Large intestine (tissue), 12 donors: Measurements from ENCODE around the gene NIBAN1. TPM values are rescaled to one million over a fixed set of nuclear protein-coding genes. Genes with fewer than 3 reads are reported as not detected.
"Not testable (repeated sequence)": the region's sequence is repeated elsewhere in the genome, so short reads cannot be mapped to it uniquely, and the experiment has no call there.

Experiments
- DNase-seq, 2 donors: peaks; one replicate each; pipeline versions ENCODE4 v3.0.0 to v3.0.0-alpha.2; 2013
- H3K27ac ChIP-seq: one replicate; pipeline ENCODE4 v1.5.1; 2013; ENCODE audit warnings: low read length
- H3K27me3 ChIP-seq: 2 replicates; pipeline ENCODE4 v1.6.1; 2013; ENCODE audit warnings: low read length; ENCODE audit not compliant: control insufficient read depth, insufficient read depth
- H3K36me3 ChIP-seq: 2 replicates; pipeline ENCODE4 v1.6.1; 2013; ENCODE audit warnings: low read length; ENCODE audit not compliant: control insufficient read depth, insufficient read depth
- H3K4me1 ChIP-seq: one replicate; pipeline ENCODE4 v1.6.1; 2013; ENCODE audit warnings: low read length; ENCODE audit not compliant: control insufficient read depth, insufficient read depth
- H3K4me3 ChIP-seq: one replicate; pipeline ENCODE4 v1.5.1; 2013; ENCODE audit warnings: low read length
- H3K9me3 ChIP-seq: one replicate; pipeline ENCODE4 v1.6.1; 2013; ENCODE audit warnings: mild to moderate bottlenecking, low read depth, low read length, moderate library complexity; ENCODE audit not compliant: control insufficient read depth
- WGBS: methylation state at CpG from one replicate; pipeline ENCODE4 v1.1.5; 2013; ENCODE audit warnings: low lambda C conversion rate; ENCODE audit not compliant: insufficient coverage; 5-methylcytosine and 5-hydroxymethylcytosine counted together
- long read RNA-seq, 11 donors: transcript quantifications; one replicate each; lab custom pipeline, GENCODE V29; 2026
- polyA plus RNA-seq: library from polyadenylated mRNA; unstranded; fragments of 120-200 nt; gene quantifications from one replicate; pipeline ENCODE4 v1.2.1, GENCODE V29; 2013

NIBAN1 gene
- polyA plus RNA-seq: 5.1 TPM
- long read RNA-seq, donor 1: 0 reads
- long read RNA-seq, donor 2, full-length matches to known transcripts: 2 of 2 reads
- long read RNA-seq, donor 2, partial matches to known transcripts: 0 of 2 reads
- long read RNA-seq, donor 2, other reads (novel, unspliced or antisense): 0 of 2 reads
- long read RNA-seq, donor 3: 0 reads
- long read RNA-seq, donor 4: 0 reads
- long read RNA-seq, donor 5: 0 reads
- long read RNA-seq, donor 6: 0 reads
- long read RNA-seq, donor 7, full-length matches to known transcripts: 2 of 2 reads
- long read RNA-seq, donor 7, partial matches to known transcripts: 0 of 2 reads
- long read RNA-seq, donor 7, other reads (novel, unspliced or antisense): 0 of 2 reads
- long read RNA-seq, donor 8, full-length matches to known transcripts: 1 of 1 reads
- long read RNA-seq, donor 8, partial matches to known transcripts: 0 of 1 reads
- long read RNA-seq, donor 8, other reads (novel, unspliced or antisense): 0 of 1 reads
- long read RNA-seq, donor 9: 0 reads
- long read RNA-seq, donor 10, full-length matches to known transcripts: 1 of 1 reads
- long read RNA-seq, donor 10, partial matches to known transcripts: 0 of 1 reads
- long read RNA-seq, donor 10, other reads (novel, unspliced or antisense): 0 of 1 reads
- long read RNA-seq, donor 11: 0 reads

- Histone ChIP-seq H3K27ac (no peak within 1 kb of the TSS), H3K36me3 (no peaks in the 10 kb centered on the region), H3K9me3 (peaks cover 4% of the 10 kb centered on the region), H3K4me3 (peak within 1 kb of the TSS; percentile 55), H3K4me1 (no peaks in the 10 kb centered on the region), H3K27me3 (peaks cover 34% of the 10 kb centered on the region)
- WGBS: no CpG with 5 or more reads among the region's 70 CpGs
- peak; percentile 20 to 56 for DNase-seq
These were observed at the start of gene NIBAN1 for GRCh38 chr1:184974056-184974836. Gene NIBAN1, minus strand, starts transcription at chr1:184974508. Its CDS starts 152 bp downstream, at chr1:184974356.

GRCh38 chr1:185017966-185018365, 43.7 kb upstream of the NIBAN1 start:
- DNase-seq: peak; percentile 16 to 27
- WGBS: no CpG with 5 or more reads among the region's 3 CpGs

GRCh38 chr1:185017338-185017737, 43.0 kb upstream of the NIBAN1 start:
- no peak overlapping the region for H3K4me3 ChIP-seq
- peak; percentile 78 to 81 for DNase-seq
- H3K4me1 ChIP-seq: peaks cover 19% of the 10 kb centered on the region
- H3K9me3 ChIP-seq: no peaks in the 10 kb centered on the region
- no peaks in the 10 kb centered on the region for H3K36me3 ChIP-seq
- H3K27me3 ChIP-seq: no peaks in the 10 kb centered on the region
- H3K27ac ChIP-seq: peak overlapping the region; percentile 83
- 100% methylated on average over 1 of the region's 2 CpGs for WGBS

More at GRCh38 chr1:185017966-185018365, 43.7 kb upstream of the NIBAN1 start:
- Histone ChIP-seq H3K27me3 (no peaks in the 10 kb centered on the region), H3K27ac (peak overlapping the region; percentile 83), H3K9me3 (no peaks in the 10 kb centered on the region), H3K36me3 (no peaks in the 10 kb centered on the region), H3K4me3 (no peak overlapping the region), H3K4me1 (peaks cover 19% of the 10 kb centered on the region)

GRCh38 chr1:185016880-185017279, 42.6 kb upstream of the NIBAN1 start:
- no peaks in the 10 kb centered on the region for H3K9me3 ChIP-seq
- WGBS: no CpG with 5 or more reads among the region's 2 CpGs

GRCh38 chr1:185015631-185016030, 41.3 kb upstream of the NIBAN1 start:
- Histone ChIP-seq H3K27ac (peak overlapping the region; percentile 81), H3K4me3 (no peak overlapping the region), H3K27me3 (no peaks in the 10 kb centered on the region), H3K36me3 (no peaks in the 10 kb centered on the region), H3K9me3 (no peaks in the 10 kb centered on the region), H3K4me1 (peaks cover 19% of the 10 kb centered on the region)
- DNase-seq: peak; percentile 25 to 35
- 67% methylated on average over 1 of the region's 3 CpGs for WGBS

More at GRCh38 chr1:185016880-185017279, 42.6 kb upstream of the NIBAN1 start:
- peak overlapping the region; percentile 81 for H3K27ac ChIP-seq
- H3K36me3 ChIP-seq: no peaks in the 10 kb centered on the region
- DNase-seq: peak in 1 of 2 donors; percentile 2
- no peaks in the 10 kb centered on the region for H3K27me3 ChIP-seq
- no peak overlapping the region for H3K4me3 ChIP-seq
- H3K4me1 ChIP-seq: peaks cover 19% of the 10 kb centered on the region

GRCh38 chr1:185014941-185015340, 40.6 kb upstream of the NIBAN1 start:
- Histone ChIP-seq H3K4me3 (no peak overlapping the region), H3K36me3 (no peaks in the 10 kb centered on the region), H3K9me3 (no peaks in the 10 kb centered on the region), H3K4me1 (peaks cover 19% of the 10 kb centered on the region), H3K27me3 (peaks cover 2% of the 10 kb centered on the region), H3K27ac (peak overlapping the region; percentile 81)
- DNase-seq: no peak
- WGBS: 87% methylated on average over 3 of the region's 3 CpGs

- peaks cover 7% of the 10 kb centered on the region for H3K4me1 ChIP-seq
- DNase-seq: no peak
- no peak overlapping the region for H3K27ac ChIP-seq
- no peaks in the 10 kb centered on the region for H3K36me3 ChIP-seq
- H3K4me3 ChIP-seq: no peak overlapping the region
- no peaks in the 10 kb centered on the region for H3K9me3 ChIP-seq
- peaks cover 2% of the 10 kb centered on the region for H3K27me3 ChIP-seq
These were observed 36.1 kb upstream of the NIBAN1 start for GRCh38 chr1:185010361-185010760.

GRCh38 chr1:185008838-185009237, 34.5 kb upstream of the NIBAN1 start:
- Histone ChIP-seq H3K4me1 (no peaks in the 10 kb centered on the region), H3K36me3 (no peaks in the 10 kb centered on the region), H3K4me3 (no peak overlapping the region), H3K27ac (no peak overlapping the region), H3K27me3 (peaks cover 2% of the 10 kb centered on the region), H3K9me3 (no peaks in the 10 kb centered on the region)
- no peak for DNase-seq

- H3K27ac ChIP-seq, H3K4me3 ChIP-seq, H3K27me3 ChIP-seq, H3K4me1 ChIP-seq, DNase-seq, H3K36me3 ChIP-seq, H3K9me3 ChIP-seq: not testable (repeated sequence)
- no CpG with 5 or more reads among the region's 26 CpGs for WGBS
These were observed 27.1 kb upstream of the NIBAN1 start for GRCh38 chr1:185001312-185001880.

- H3K27ac ChIP-seq, H3K27me3 ChIP-seq, H3K36me3 ChIP-seq, DNase-seq, H3K9me3 ChIP-seq, H3K4me3 ChIP-seq, H3K4me1 ChIP-seq: not testable (repeated sequence)
- 100% methylated on average over 1 of the region's 6 CpGs for WGBS
These were observed 25.7 kb upstream of the NIBAN1 start for GRCh38 chr1:184999974-185000373.
